Glutamatergic neuron (in vitro differentiated cells): Measurements from ENCODE around the gene KLRG1. TPM values are rescaled to one million over a fixed set of nuclear protein-coding genes. Genes with fewer than 3 reads are reported as not detected.

Experiments
- DNase-seq: peaks from one replicate; pipeline ENCODE4 v3.0.0; 2022
- H3K27ac Mint-ChIP-seq: one replicate; pipeline ENCODE4 v1.8.0; 2020; ENCODE audit warnings: mild to moderate bottlenecking, mixed read lengths, inconsistent platforms; ENCODE audit not compliant: unreplicated experiment
- H3K27me3 Mint-ChIP-seq: one replicate; pipeline ENCODE4 v1.8.0; 2020; ENCODE audit warnings: mild to moderate bottlenecking, moderate library complexity, mixed read lengths, inconsistent platforms; ENCODE audit not compliant: unreplicated experiment
- H3K36me3 Mint-ChIP-seq: one replicate; pipeline ENCODE4 v1.8.0; 2020; ENCODE audit warnings: mild to moderate bottlenecking, mixed read lengths, inconsistent platforms; ENCODE audit not compliant: unreplicated experiment
- H3K4me1 Mint-ChIP-seq: one replicate; pipeline ENCODE4 v1.8.0; 2020; ENCODE audit warnings: mild to moderate bottlenecking, low read depth, mixed read lengths, inconsistent platforms; ENCODE audit not compliant: unreplicated experiment
- H3K4me3 Mint-ChIP-seq: one replicate; pipeline ENCODE4 v1.8.0; 2020; ENCODE audit warnings: mild to moderate bottlenecking, mixed read lengths, inconsistent platforms; ENCODE audit not compliant: unreplicated experiment
- H3K9me3 Mint-ChIP-seq: one replicate; pipeline ENCODE4 v1.8.0; 2020; ENCODE audit warnings: mild to moderate bottlenecking, moderate library complexity, mixed read lengths, inconsistent platforms; ENCODE audit not compliant: unreplicated experiment
- total RNA-seq: library from RNA; stranded (reverse); fragmentation: NEBNext Ultra II Directional; extraction: Animal tissue kit (Norgen Biotek cat#: 25700); gene quantifications from one replicate; pipeline ENCODE4 v1.2.1, GENCODE V29; 2021; ENCODE audit not compliant: unreplicated experiment
- TF ChIP-seq, protein P1 (sequence below): fragments of 200-600 bp; sonication (generic); IDR thresholded peaks from one replicate; pipeline ENCODE4 v1.5.0; 2021; ENCODE audit not compliant: partially characterized antibody, unreplicated experiment

KLRG1 gene
- total RNA-seq, 1 donor from 2014 or later = 5.2 TPM

- peaks cover 6% of the 10 kb centered on the region for H3K9me3 Mint-ChIP-seq
- no peaks in the 10 kb centered on the region for H3K27me3 Mint-ChIP-seq
- no peak overlapping the region for H3K27ac Mint-ChIP-seq
- H3K4me3 Mint-ChIP-seq = no peak overlapping the region
- DNase-seq = no peak
- H3K36me3 Mint-ChIP-seq = peaks cover 6% of the 10 kb centered on the region
- H3K4me1 Mint-ChIP-seq = peaks cover 7% of the 10 kb centered on the region
- TF ChIP-seq, protein P1, sequence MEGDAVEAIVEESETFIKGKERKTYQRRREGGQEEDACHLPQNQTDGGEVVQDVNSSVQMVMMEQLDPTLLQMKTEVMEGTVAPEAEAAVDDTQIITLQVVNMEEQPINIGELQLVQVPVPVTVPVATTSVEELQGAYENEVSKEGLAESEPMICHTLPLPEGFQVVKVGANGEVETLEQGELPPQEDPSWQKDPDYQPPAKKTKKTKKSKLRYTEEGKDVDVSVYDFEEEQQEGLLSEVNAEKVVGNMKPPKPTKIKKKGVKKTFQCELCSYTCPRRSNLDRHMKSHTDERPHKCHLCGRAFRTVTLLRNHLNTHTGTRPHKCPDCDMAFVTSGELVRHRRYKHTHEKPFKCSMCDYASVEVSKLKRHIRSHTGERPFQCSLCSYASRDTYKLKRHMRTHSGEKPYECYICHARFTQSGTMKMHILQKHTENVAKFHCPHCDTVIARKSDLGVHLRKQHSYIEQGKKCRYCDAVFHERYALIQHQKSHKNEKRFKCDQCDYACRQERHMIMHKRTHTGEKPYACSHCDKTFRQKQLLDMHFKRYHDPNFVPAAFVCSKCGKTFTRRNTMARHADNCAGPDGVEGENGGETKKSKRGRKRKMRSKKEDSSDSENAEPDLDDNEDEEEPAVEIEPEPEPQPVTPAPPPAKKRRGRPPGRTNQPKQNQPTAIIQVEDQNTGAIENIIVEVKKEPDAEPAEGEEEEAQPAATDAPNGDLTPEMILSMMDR = no peak
Observed at GRCh38 chr12:8951744-8952143, 37.6 kb upstream of the KLRG1 start.

DNA sequence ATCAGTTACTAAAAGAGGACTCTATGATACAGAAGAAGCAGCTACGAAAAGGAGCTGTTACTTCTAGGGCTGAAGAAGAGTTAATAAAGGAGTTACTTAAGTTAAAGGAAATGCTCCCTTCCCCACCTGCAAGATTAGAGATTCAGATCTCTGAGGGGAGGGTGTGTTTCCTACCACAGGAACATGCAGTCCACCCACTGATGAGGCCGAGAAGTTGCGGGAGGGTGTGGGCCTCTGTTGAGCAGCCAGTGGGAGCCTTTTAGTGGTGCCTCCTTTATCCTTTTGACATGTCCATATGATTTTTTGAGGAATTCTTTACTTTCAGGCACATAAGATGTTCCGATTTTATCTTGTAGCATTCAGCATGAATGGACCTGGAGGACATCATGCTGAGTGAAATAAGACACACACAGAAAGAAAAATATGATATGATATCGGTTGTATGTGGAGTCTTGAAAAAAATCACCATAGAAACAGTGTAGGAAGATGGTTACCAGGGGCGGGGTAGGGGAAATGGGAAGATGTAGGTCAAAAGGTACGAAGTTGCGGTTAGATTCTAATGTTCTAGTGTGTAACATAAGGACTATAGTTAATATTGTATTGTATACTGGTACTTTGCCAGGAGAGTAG, 35.5 kb upstream of the KLRG1 start:
- Mint-ChIP-seq H3K27me3 (no peaks in the 10 kb centered on the region), H3K4me3 (no peak overlapping the region), H3K4me1 (peaks cover 3% of the 10 kb centered on the region), H3K36me3 (peaks cover 6% of the 10 kb centered on the region), H3K9me3 (peaks cover 6% of the 10 kb centered on the region), H3K27ac (no peak overlapping the region)
- TF ChIP-seq, protein P1 = no peak
- DNase-seq = no peak

GRCh38 chr12:8956073-8956472, 33.3 kb upstream of the KLRG1 start:
- H3K4me3 Mint-ChIP-seq = no peak overlapping the region
- no peaks in the 10 kb centered on the region for H3K4me1 Mint-ChIP-seq
- peaks cover 2% of the 10 kb centered on the region for H3K27me3 Mint-ChIP-seq
- H3K9me3 Mint-ChIP-seq = peaks cover 2% of the 10 kb centered on the region
- DNase-seq = no peak
- peaks cover 6% of the 10 kb centered on the region for H3K36me3 Mint-ChIP-seq
- TF ChIP-seq, protein P1 = no peak
- no peak overlapping the region for H3K27ac Mint-ChIP-seq

- H3K27me3 Mint-ChIP-seq = peaks cover 2% of the 10 kb centered on the region
Observed at GRCh38 chr12:8956772-8957171, 32.6 kb upstream of the KLRG1 start.

GRCh38 chr12:8957561-8957960, 31.8 kb upstream of the KLRG1 start:
- DNase-seq = no peak
- Mint-ChIP-seq H3K36me3 (peaks cover 6% of the 10 kb centered on the region), H3K4me1 (no peaks in the 10 kb centered on the region), H3K9me3 (peaks cover 2% of the 10 kb centered on the region), H3K27ac (no peak overlapping the region), H3K4me3 (no peak overlapping the region), H3K27me3 (peaks cover 2% of the 10 kb centered on the region)
- TF ChIP-seq, protein P1 = no peak

More at GRCh38 chr12:8956772-8957171, 32.6 kb upstream of the KLRG1 start:
- Mint-ChIP-seq H3K4me3 (no peak overlapping the region), H3K27ac (no peak overlapping the region), H3K4me1 (no peaks in the 10 kb centered on the region), H3K36me3 (peaks cover 6% of the 10 kb centered on the region), H3K9me3 (peaks cover 2% of the 10 kb centered on the region)
- DNase-seq = no peak
- TF ChIP-seq, protein P1 = no peak
